Fibroblast of the aortic adventitia (primary cell): ENCODE measurements around the gene FLT4. TPM values are rescaled to one million over a fixed set of nuclear protein-coding genes. Genes with fewer than 3 reads are reported as not detected.
"Not testable (repeated sequence)": the region's sequence is repeated elsewhere in the genome, so short reads cannot be mapped to it uniquely, and the experiment has no call there.

ENCODE experiments used
- DNase-seq: peaks from one replicate; pipeline ENCODE4 v3.0.0-alpha.2; 2010; ENCODE audit warnings: low read depth
- H3K4me3 ChIP-seq: 2 replicates; pipeline ENCODE4 v1.5.1; 2011; ENCODE audit warnings: low read depth, mild to moderate bottlenecking, control low read depth, low read length, moderate library complexity
- CTCF ChIP-seq: IDR thresholded peaks from 2 replicates; pipeline ENCODE4 v1.5.1; 2011; ENCODE audit warnings: mild to moderate bottlenecking, low read length, control low read depth, inconsistent platforms; ENCODE audit not compliant: insufficient read depth
- total RNA-seq: library from RNA; depleted of rRNA; stranded (reverse); fragments of >200 nt; gene quantifications from 2 replicates; pipeline ENCODE4 v1.2.3, GENCODE V29; 2012; ENCODE audit warnings: low replicate concordance

Gene FLT4
- total RNA-seq, 1 donor = 0.09 TPM

GRCh38 chr5:180675036-180675635 lies 25.7 kb upstream of the FLT4 start:
- no peak for TF ChIP-seq CTCF
- no peak overlapping the region for H3K4me3 ChIP-seq
- no peak for DNase-seq

- not testable (repeated sequence) for DNase-seq
These were observed 24.7 kb upstream of the FLT4 start for GRCh38 chr5:180674090-180674475.

GRCh38 chr5:180673371-180674089 lies 24.1 kb upstream of the FLT4 start:
- no peak for TF ChIP-seq CTCF
- no peak for DNase-seq
- H3K4me3 ChIP-seq = no peak overlapping the region

More at GRCh38 chr5:180674090-180674475, 24.7 kb upstream of the FLT4 start:
- not testable (repeated sequence) for H3K4me3 ChIP-seq

- not testable (repeated sequence) for H3K4me3 ChIP-seq, DNase-seq
These were observed 22.6 kb upstream of the FLT4 start for GRCh38 chr5:180671958-180672524.

GRCh38 chr5:180670586-180671359 lies 21.4 kb upstream of the FLT4 start:
- peak; percentile 39 for DNase-seq
- peak; percentile 37 for TF ChIP-seq CTCF

GRCh38 chr5:180670157-180670556 lies 20.8 kb upstream of the FLT4 start:
- no peak overlapping the region for H3K4me3 ChIP-seq
- TF ChIP-seq CTCF = no peak
- DNase-seq = no peak

More at GRCh38 chr5:180670586-180671359, 21.4 kb upstream of the FLT4 start:
- H3K4me3 ChIP-seq = no peak overlapping the region

- no peak overlapping the region for H3K4me3 ChIP-seq
- no peak for TF ChIP-seq CTCF
- no peak for DNase-seq
These were observed 20.3 kb upstream of the FLT4 start for GRCh38 chr5:180669661-180670060.
